ENCODE data around the gene CSTPP1.
"Not testable (repeated sequence)": the region's sequence is repeated elsewhere in the genome, so short reads cannot be mapped to it uniquely, and the experiment has no call there.

DNA sequence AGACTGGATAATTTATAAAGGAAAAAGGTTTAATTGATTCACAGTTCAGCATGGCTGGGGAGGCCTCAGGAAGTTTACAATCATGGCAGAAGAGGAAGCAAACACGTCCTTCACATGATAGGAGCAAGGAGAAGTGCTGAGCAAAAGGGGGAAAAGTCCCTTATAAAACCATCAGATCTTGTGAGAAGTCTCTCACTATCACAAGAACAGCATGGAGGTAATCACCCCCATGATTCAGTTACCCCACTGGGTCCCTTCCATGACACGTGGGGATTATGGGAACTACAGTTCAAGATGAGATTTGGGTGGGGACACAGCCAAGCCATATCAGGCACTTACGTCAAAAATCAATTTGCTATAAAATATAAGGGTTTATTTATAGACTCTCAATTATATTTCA is 25.3 kb downstream of the CSTPP1 start:
- not testable (repeated sequence) for TF ChIP-seq POLR2AphosphoS5, POLR2A (IDR thresholded peaks at IDR 0.05)
- TF ChIP-seq, protein P1, sequence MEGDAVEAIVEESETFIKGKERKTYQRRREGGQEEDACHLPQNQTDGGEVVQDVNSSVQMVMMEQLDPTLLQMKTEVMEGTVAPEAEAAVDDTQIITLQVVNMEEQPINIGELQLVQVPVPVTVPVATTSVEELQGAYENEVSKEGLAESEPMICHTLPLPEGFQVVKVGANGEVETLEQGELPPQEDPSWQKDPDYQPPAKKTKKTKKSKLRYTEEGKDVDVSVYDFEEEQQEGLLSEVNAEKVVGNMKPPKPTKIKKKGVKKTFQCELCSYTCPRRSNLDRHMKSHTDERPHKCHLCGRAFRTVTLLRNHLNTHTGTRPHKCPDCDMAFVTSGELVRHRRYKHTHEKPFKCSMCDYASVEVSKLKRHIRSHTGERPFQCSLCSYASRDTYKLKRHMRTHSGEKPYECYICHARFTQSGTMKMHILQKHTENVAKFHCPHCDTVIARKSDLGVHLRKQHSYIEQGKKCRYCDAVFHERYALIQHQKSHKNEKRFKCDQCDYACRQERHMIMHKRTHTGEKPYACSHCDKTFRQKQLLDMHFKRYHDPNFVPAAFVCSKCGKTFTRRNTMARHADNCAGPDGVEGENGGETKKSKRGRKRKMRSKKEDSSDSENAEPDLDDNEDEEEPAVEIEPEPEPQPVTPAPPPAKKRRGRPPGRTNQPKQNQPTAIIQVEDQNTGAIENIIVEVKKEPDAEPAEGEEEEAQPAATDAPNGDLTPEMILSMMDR (IDR thresholded peaks at IDR 0.05): not testable (repeated sequence)

Data from gastroesophageal sphincter (tissue), 3 donors.